PFSK-1 (cell line): Measurements from ENCODE around the gene CYP2W1.

Source experiments
- FOXP2 ChIP-seq: optimal IDR thresholded peaks from 2 replicates; pipeline ENCODE3; 2011; ENCODE audit warnings: borderline replicate concordance, control low read depth, inconsistent platforms; ENCODE audit not compliant: insufficient read depth; ENCODE audit errors: extremely low read length, extremely low read depth
- POLR2AphosphoS5 ChIP-seq: IDR thresholded peaks from 2 replicates; pipeline ENCODE4 v1.6.1; 2012; ENCODE audit warnings: low read depth, mild to moderate bottlenecking, control low read depth, low read length, moderate library complexity
- REST ChIP-seq, 2 experiments: IDR thresholded peaks; 2 replicates each; pipeline versions ENCODE4 v1.6.1 to v1.8.0; 2011 to 2012; ENCODE audit warnings: low read depth in 2 of 2, low read length in 2 of 2, control low read depth in 1 of 2, inconsistent platforms in 1 of 2, mild to moderate bottlenecking in 1 of 2, moderate library complexity in 1 of 2; ENCODE audit not compliant: insufficient read depth in 1 of 2
- SIN3A ChIP-seq: IDR thresholded peaks from 2 replicates; pipeline ENCODE4 v1.6.1; 2012; ENCODE audit warnings: mild to moderate bottlenecking, low read length, moderate library complexity, borderline replicate concordance; ENCODE audit not compliant: insufficient read depth
- TAF1 ChIP-seq: IDR thresholded peaks from 2 replicates; pipeline ENCODE4 v1.6.1; 2012; ENCODE audit warnings: low read length, control low read depth, borderline replicate concordance; ENCODE audit not compliant: insufficient read depth

Gene CYP2W1

GRCh38 chr7:967361-968082 is 15.5 kb upstream of the CYP2W1 start:
- TF ChIP-seq TAF1 (no peak), REST (IDR thresholded peaks at IDR 0.05; ENCODE audit: insufficient read depth in 1 of 2, low read depth in 2 of 2, low read length in 2 of 2) (no peak), SIN3A (no peak), FOXP2 (no peak), POLR2AphosphoS5 (no peak)

- TF ChIP-seq REST (IDR thresholded peaks at IDR 0.05; ENCODE audit: insufficient read depth in 1 of 2, low read depth in 2 of 2, low read length in 2 of 2) (no peak), POLR2AphosphoS5 (no peak), TAF1 (no peak), SIN3A (no peak), FOXP2 (no peak)
These were observed 14.5 kb upstream of the CYP2W1 start for GRCh38 chr7:968205-969105.

- TF ChIP-seq REST (IDR thresholded peaks at IDR 0.05; ENCODE audit: insufficient read depth in 1 of 2, low read depth in 2 of 2, low read length in 2 of 2) = no peak
- no peak for TF ChIP-seq FOXP2
- no peak for TF ChIP-seq TAF1
These were observed 13.6 kb upstream of the CYP2W1 start for GRCh38 chr7:969403-969802.

GRCh38 chr7:970744-971143 is 12.2 kb upstream of the CYP2W1 start:
- TF ChIP-seq SIN3A (no peak), FOXP2 (no peak), TAF1 (no peak), POLR2AphosphoS5 (no peak), REST (IDR thresholded peaks at IDR 0.05; ENCODE audit: insufficient read depth in 1 of 2, low read depth in 2 of 2, low read length in 2 of 2) (no peak)
